OCI-LY1 (cell line): ENCODE data around the gene CCDC141.

Source experiments
- H2AFZ ChIP-seq: fragments of 200-600 bp; sonication (generic), shearing (Covaris generic); 2 replicates; pipeline ENCODE4 v1.6.0; 2014; ENCODE audit warnings: antibody characterized with exemption, mild to moderate bottlenecking, low read length
- H3F3A ChIP-seq: fragments of 200-600 bp; sonication (generic), shearing (Covaris generic); 2 replicates; pipeline ENCODE4 v1.6.0; 2014; ENCODE audit warnings: mild to moderate bottlenecking, antibody characterized with exemption, low read length, moderate library complexity; ENCODE audit not compliant: insufficient read depth
- H3K27ac ChIP-seq: fragments of 200-600 bp; sonication (generic); 2 replicates; pipeline ENCODE4 v1.5.1; 2014; ENCODE audit warnings: low read length, mixed run types, mild to moderate bottlenecking, low read depth; ENCODE audit not compliant: poor library complexity, severe bottlenecking
- H3K27me3 ChIP-seq: fragments of 200-600 bp; sonication (generic); 2 replicates; pipeline ENCODE4 v1.6.0; 2014; ENCODE audit warnings: antibody characterized with exemption, mild to moderate bottlenecking, low read length, moderate library complexity; ENCODE audit not compliant: insufficient read depth
- H3K36me3 ChIP-seq: fragments of 200-600 bp; sonication (generic); 2 replicates; pipeline ENCODE4 v1.6.1; 2014; ENCODE audit warnings: mild to moderate bottlenecking, antibody characterized with exemption, low read length, moderate library complexity, mixed read lengths; ENCODE audit not compliant: insufficient read depth
- H3K4me1 ChIP-seq: fragments of 200-600 bp; sonication (generic); 2 replicates; pipeline ENCODE4 v1.5.1; 2014; ENCODE audit warnings: mild to moderate bottlenecking, low read length, moderate library complexity; ENCODE audit not compliant: insufficient read depth, severe bottlenecking
- H3K4me2 ChIP-seq: fragments of 200-600 bp; sonication (generic), shearing (Covaris generic); 2 replicates; pipeline ENCODE4 v1.6.1; 2014; ENCODE audit warnings: low read length
- H3K4me3 ChIP-seq: fragments of 200-600 bp; sonication (generic); 2 replicates; pipeline ENCODE4 v1.5.1; 2014; ENCODE audit warnings: low read length, low read depth, mild to moderate bottlenecking, mixed read lengths; ENCODE audit not compliant: poor library complexity, severe bottlenecking
- H3K79me2 ChIP-seq: fragments of 200-600 bp; shearing (Covaris generic); 2 replicates; pipeline ENCODE4 v1.6.1; 2016; ENCODE audit warnings: mixed run types, low read length, mixed read lengths; ENCODE audit not compliant: insufficient read depth
- H3K9ac ChIP-seq: fragments of 200-600 bp; sonication (generic), shearing (Covaris generic); 2 replicates; pipeline ENCODE4 v1.6.1; 2014; ENCODE audit warnings: mild to moderate bottlenecking, low read length, mixed read lengths
- H3K9me2 ChIP-seq: fragments of 200-600 bp; sonication (generic), shearing (Covaris generic); 2 replicates; pipeline ENCODE4 v1.6.1; 2014; ENCODE audit warnings: low read depth, mild to moderate bottlenecking, low read length, mixed read lengths
- H3K9me3 ChIP-seq: fragments of 200-600 bp; shearing (Covaris generic); 2 replicates; pipeline ENCODE4 v1.6.1; 2014; ENCODE audit warnings: low read length, mixed read lengths
- H4K20me1 ChIP-seq: fragments of 200-600 bp; sonication (generic), shearing (Covaris generic); 2 replicates; pipeline ENCODE4 v1.6.0; 2016; ENCODE audit warnings: mild to moderate bottlenecking, low read length; ENCODE audit not compliant: insufficient read depth
- CTCF ChIP-seq: fragments of 200-600 bp; sonication (generic), shearing (Covaris generic); IDR thresholded peaks from 2 replicates; pipeline ENCODE4 v1.5.1; 2017; ENCODE audit warnings: mild to moderate bottlenecking, antibody characterized with exemption, low read length, moderate library complexity, mixed read lengths
- EZH2 ChIP-seq: fragments of 200-600 bp; sonication (generic), shearing (Covaris generic); IDR thresholded peaks from 2 replicates; pipeline ENCODE4 v1.8.0; 2017; ENCODE audit warnings: borderline replicate concordance, mixed run types, mild to moderate bottlenecking, antibody characterized with exemption, low read length, moderate library complexity, mixed read lengths

The CCDC141 gene

GRCh38 chr2:178871536-178871935 is 178.4 kb downstream of the CCDC141 start:
- Histone ChIP-seq H3K4me1 (no peaks in the 10 kb centered on the region), H3K4me3 (no peak overlapping the region), H3F3A (no peaks in the 10 kb centered on the region), H3K9me3 (no peaks in the 10 kb centered on the region), H3K9ac (no peak overlapping the region), H3K9me2 (no peaks in the 10 kb centered on the region), H2AFZ (no peak overlapping the region), H3K4me2 (no peak overlapping the region), H3K79me2 (no peaks in the 10 kb centered on the region), H3K27ac (no peak overlapping the region), H3K36me3 (no peaks in the 10 kb centered on the region), H4K20me1 (no peaks in the 10 kb centered on the region), H3K27me3 (no peaks in the 10 kb centered on the region)
- TF ChIP-seq CTCF (no peak), EZH2 (no peak)

GRCh38 chr2:178870703-178871102 is 179.2 kb downstream of the CCDC141 start:
- Histone ChIP-seq H3K4me3 (no peak overlapping the region), H3K9ac (no peak overlapping the region), H3F3A (no peaks in the 10 kb centered on the region), H3K4me2 (no peak overlapping the region), H4K20me1 (no peaks in the 10 kb centered on the region), H3K27ac (no peak overlapping the region), H3K9me3 (no peaks in the 10 kb centered on the region), H2AFZ (no peak overlapping the region), H3K27me3 (no peaks in the 10 kb centered on the region), H3K4me1 (no peaks in the 10 kb centered on the region), H3K36me3 (0 out of 2 replicates have a peak, but pooled peaks cover under 1% of the 10 kb centered on the region), H3K79me2 (no peaks in the 10 kb centered on the region), H3K9me2 (no peaks in the 10 kb centered on the region)
- TF ChIP-seq CTCF (no peak), EZH2 (no peak)

DNA sequence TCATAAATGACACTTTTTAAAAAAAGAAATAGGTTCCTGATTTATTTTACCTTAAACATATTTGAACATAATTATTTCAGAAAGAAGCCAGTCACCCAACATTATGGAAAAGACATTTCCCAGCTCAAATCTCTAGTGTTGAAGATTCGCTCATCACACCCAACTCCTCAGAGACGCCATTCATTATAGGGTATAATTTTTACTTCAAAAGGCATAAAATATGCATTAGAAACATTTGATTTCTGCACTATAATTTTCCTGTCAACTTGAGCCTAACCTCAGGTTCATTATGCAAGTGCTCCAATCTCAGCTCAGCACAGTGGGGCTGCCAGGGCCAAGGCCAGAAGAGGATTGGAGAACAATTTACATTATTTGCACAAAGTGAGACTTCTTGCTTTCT is 183.9 kb downstream of the CCDC141 start:
- Histone ChIP-seq H3K9me3 (no peaks in the 10 kb centered on the region), H3K9me2 (no peaks in the 10 kb centered on the region), H3K27ac (no peak overlapping the region), H4K20me1 (no peaks in the 10 kb centered on the region), H3K27me3 (no peaks in the 10 kb centered on the region), H3F3A (no peaks in the 10 kb centered on the region), H3K9ac (no peak overlapping the region), H3K79me2 (no peaks in the 10 kb centered on the region), H3K4me2 (no peak overlapping the region), H2AFZ (no peak overlapping the region), H3K4me1 (peaks cover 4% of the 10 kb centered on the region), H3K36me3 (peaks cover 14% of the 10 kb centered on the region; the same call in 1 of the 2 replicates), H3K4me3 (no peak overlapping the region)
- TF ChIP-seq CTCF, result no peak
- TF ChIP-seq EZH2, result no peak
